ENCODE results near the gene CTIF.

The CTIF gene

DNA sequence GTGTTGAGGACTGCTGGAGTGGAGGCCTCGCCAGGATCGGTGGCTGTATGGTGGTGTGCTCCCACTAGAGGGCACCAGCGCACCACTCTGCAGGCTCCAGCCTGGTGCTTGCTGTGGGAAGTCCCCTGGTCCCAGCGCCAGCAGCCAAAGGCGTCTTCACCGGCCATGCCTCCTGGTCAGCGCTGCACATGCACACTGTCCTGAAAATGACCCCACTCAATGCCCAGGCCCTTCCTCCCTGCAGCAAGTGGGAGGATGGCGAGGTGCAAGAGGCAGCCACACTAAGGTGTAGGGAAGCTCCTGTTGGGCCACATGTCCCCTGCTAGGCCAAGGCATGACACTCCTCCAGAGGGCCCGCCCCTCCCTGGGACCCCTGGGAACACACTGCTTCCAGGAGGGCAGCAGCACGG is 136.5 kb downstream of the CTIF start:
- in situ Hi-C loops (cut with HindIII; ENCODE audit: low sequenced_read_pairs) = loop anchor here (25.0 kb wide), 3 partner anchors 362 to 762 kb away; no protein-coding TSS in a partner anchor

DNA sequence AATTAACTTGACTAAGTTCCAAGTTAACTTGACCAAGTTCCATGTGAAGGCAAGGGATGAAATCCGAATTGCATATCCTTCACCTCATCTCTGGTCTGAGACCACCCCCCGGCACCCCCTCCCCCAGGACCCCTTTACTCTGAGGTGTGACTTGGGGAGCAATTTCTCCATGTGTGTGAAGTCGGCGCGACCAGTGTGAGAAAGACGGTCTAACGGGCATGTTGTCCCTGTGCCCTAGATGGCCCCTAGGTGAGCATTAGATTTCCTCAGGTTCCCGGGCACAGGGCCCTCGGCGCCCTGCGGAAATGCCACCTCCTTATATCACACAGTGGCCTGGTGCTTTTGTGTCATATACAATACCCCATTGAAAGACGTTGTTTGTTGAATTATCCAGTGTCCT is 137.1 kb downstream of the CTIF start:
- in situ Hi-C loops (cut with HindIII; ENCODE audit: low sequenced_read_pairs) = loop anchor here (25.0 kb wide), 3 partner anchors 361 to 761 kb away; no protein-coding TSS in a partner anchor

DNA sequence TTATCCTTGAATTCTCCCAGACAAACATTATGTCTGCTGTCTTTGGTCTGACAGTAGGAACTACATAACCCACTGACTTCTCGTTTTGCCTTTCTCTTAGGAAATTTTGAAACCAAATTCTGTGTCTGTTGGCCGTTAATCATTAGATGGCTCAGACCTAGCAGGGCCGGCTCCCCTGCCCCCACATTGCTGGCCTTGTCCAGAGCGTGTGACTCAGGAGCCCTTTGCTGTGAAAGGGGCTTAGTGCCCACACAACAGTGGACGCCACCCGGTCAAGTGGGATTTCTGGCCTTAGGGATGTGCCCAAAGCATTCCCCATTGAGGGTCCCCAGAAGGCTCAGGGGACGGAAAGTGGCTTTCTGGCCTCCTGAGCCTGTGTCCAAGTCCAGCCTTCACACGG is 137.5 kb downstream of the CTIF start:
- in situ Hi-C loops (cut with HindIII; ENCODE audit: low sequenced_read_pairs) = loop anchor here (25.0 kb wide), 3 partner anchors 361 to 761 kb away; no protein-coding TSS in a partner anchor

DNA sequence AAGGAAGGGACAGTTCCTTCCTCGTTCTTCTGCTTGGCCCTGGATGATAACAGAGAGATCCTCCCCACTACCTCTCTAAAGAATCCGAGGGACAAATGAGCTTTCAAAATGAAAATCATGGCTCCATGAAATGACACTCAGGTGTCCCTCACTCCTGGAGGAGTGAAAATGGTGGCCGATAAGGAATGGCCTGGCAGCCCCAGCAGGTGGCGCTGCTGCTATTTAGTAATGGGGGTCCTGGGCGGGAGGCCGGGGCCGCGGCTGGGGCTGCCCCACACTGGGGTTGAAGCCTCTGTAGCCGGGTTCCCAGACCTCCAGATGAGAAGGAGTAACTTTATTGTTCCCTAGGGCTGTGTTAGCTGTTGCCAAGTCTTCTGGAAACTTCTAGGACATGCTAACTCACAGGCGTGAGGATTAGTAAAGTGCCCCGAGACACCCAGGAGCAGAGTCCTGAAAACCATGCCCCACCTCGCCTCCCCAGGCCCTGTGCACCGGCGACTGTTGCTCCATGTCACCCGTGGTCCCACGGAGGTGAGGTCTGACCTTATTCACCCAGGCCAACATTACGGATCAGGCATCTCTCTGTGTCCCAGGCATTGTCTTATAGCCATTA is 138.0 kb downstream of the CTIF start:
- in situ Hi-C loops (cut with HindIII; ENCODE audit: low sequenced_read_pairs) = loop anchor here (25.0 kb wide), 3 partner anchors 360 to 760 kb away; no protein-coding TSS in a partner anchor

DNA sequence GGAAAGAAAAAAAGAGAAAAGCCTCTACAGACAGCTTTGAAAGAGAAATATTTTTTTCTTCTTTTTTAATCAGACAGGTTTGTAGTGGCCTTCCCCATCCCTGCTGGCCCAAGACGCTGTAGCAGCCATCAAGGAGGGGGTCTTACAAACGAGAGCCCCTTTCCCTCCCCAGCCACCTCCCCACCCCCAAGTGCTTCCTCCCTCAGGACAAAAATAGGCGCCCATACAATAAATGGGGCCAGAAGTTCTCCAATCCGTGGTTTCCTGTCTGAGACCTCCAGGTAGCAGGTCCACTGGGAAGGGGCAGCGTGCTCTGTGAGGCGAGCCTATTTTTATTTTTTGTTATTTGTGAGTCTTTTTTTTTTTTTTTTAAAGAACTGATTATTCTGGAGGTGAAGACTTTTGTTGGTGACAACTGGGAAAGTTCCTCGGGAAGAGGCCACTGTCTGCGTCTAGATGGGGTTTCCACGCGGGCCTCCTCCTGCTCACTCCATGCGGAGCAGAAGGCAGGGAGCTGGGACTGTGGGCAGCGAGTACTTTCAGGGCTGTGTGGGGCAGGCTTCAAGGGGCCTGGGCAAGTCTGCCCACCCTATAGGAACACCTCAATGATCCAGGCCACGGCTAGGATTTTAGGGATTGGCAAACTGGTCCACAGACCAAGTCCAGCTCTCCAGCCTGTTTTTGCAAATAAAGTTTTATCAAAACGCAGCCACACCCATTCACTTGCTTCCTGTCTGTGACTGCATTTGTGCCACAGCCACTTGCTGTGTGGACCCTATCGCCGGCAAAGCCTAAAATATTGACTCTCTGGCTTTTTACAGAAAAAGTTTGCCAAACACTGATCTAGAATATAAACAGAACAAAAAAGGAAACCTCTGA is 139.6 kb downstream of the CTIF start:
- in situ Hi-C loops (cut with HindIII; ENCODE audit: low sequenced_read_pairs) = loop anchor here (25.0 kb wide), 3 partner anchors 359 to 759 kb away; no protein-coding TSS in a partner anchor

DNA sequence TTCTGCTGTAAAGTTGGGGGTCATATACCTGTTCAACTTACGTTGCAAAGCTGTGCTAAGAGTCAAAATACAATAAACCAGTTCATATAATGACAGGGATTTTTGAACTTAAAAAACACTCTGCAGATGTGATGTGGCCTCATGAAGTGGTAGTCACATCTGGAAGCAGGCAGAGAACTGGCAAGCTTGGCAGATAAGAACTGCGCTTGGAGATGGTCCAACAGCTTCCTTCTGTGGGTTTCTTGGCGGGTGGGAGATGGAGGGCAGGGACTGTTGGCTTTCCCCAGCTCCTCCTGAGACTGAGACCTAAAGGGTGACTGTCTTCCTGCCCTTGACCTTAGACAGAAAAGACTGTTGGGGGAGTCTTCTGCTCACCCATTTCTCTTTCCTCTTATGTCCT is 140.4 kb downstream of the CTIF start:
- in situ Hi-C loops (cut with HindIII; ENCODE audit: low sequenced_read_pairs) = loop anchor here (25.0 kb wide), 3 partner anchors 358 to 758 kb away; no protein-coding TSS in a partner anchor

DNA sequence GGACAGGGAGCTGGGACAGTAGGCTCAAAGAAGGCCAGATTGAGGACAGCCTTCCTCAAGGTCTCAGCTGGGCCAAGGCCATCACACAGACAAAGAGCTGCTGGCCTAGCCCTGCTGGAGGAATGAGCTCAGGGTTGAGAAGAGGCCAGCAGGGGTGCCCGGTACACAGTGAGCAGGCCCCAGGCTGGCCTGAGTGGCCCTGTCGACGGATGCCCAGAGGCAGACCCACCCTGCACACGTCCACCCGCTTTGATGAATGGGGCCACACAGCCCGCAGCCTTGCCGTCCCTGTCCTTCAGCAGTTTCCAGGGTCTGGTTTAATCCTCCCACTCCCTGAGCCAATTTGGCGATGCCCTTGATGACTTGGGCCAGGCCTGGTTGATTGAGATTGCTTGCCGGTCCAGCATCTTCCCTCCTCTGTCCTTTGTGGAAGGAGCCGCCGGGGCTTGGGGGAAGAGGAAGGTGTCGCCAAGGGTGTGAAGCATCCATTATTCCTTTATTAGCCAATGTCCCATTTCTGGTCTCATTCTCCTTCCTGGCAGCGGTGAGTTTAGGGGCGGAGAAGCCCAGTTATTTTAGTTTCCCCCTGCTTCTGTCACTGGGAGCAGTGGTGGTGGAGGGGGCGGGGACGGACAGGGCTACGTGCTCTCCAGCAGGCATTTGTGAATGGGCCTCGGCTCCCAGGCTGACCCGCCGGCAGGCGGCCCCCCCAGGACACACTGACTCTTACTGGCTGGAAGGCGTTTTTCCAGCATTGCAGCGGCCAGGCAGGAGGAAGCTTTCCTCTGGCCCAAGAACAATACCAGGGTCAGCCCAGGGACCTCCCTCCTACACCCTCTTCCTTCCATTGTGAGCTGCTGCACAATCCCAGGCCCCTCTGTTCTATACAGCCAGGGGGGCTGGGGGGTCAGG is 141.8 kb downstream of the CTIF start:
- in situ Hi-C loops (cut with HindIII; ENCODE audit: low sequenced_read_pairs) = loop anchor here (25.0 kb wide), 3 partner anchors 357 to 757 kb away; no protein-coding TSS in a partner anchor

DNA sequence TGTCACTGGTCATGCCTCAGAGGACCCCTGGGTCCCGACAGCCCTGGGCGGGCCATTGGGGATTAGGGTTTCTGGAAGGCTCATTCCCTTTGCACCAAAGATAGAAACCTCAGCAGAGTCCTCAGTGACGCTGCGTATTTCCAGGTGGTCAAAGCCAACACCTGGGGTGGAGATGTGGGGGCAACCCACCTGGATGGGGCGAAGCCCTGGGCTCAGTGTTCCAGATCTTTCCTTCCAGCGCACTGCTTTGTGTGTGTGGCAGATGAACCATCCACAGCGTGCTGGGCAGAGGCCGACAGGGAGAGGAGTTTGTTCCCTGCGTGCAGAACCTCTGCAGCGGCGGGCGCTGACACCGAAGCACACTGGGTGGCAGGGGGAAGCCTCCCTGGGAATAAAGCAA is 143.9 kb downstream of the CTIF start:
- in situ Hi-C loops (cut with HindIII; ENCODE audit: low sequenced_read_pairs) = loop anchor here (25.0 kb wide), 3 partner anchors 355 to 755 kb away; no protein-coding TSS in a partner anchor

DNA sequence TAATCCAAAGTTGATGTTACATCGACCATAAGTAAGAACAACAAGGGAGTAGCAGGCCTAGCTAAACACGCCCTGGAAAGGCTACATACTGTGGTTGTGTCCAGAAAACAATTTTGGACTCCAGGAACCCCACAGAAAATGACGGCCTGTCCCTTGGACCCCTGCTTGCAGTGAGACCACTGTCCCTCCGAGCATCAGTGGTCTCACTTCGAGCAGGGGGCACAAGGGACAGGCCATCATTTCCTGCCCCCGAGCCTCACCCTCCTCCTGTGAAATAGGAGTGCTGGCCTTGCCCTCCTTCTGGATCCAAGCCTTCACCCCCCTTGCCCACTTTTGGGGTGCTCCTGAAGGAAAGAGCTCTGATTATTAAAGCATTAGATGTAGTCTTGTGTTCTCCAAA is 144.4 kb downstream of the CTIF start:
- in situ Hi-C loops (cut with HindIII; ENCODE audit: low sequenced_read_pairs) = loop anchor here (25.0 kb wide), 3 partner anchors 354 to 754 kb away; no protein-coding TSS in a partner anchor

DNA sequence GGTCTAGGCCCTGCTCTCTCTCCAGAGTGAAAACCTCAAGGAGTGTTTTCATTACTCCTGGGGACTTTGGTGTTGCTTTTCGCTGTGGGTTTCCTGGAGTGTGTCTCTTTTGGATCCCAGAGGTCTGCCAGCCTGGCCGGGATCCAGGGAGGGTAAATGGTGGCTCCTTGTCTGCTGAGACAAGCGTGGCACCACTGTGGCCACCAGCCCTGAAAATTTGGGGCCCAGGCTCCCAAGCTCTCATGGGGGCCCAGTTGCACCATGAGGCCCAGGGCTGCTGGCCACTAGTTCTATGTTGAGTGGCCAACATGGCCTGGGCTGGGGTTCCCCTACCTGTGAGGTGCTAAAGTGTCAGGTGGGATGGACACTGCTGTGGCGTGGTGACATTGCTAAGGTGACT is 144.8 kb downstream of the CTIF start:
- in situ Hi-C loops (cut with HindIII; ENCODE audit: low sequenced_read_pairs) = loop anchor here (25.0 kb wide), 3 partner anchors 354 to 754 kb away; no protein-coding TSS in a partner anchor

DNA sequence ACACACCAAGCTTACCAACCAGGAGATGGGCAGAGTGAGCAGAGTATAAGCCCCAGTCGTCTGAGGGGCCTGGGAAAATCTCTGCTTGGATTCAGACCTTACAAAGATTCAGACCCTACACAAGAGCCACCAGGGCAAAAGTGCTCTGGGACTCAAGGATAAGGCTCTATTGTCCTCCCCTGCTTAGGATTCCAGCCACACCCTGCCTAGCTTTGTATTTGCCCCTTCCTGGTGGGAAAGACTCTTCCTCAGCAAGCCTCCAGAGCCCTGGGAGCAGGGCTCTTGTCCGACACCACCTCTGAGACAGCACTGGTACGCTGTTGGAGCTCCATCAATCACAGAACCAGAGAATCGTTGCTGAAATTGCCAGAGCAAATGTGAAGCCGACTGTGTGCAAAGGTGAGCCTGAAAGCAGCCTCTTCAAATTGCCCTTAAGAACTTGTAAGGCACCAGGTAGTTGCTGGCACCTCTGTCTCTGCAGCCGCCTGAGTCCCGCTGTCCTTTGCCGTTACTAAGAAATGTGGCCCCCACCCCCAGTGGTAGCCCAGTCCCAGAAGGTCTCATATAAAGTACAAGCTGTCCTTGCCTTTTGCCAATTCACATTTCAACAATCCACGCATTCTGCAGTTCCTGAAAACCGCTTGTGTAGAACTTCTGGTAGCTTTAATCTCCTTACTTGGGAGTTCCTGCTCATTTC is 148.7 kb downstream of the CTIF start:
- in situ Hi-C loops (cut with HindIII; ENCODE audit: low sequenced_read_pairs) = loop anchor here (25.0 kb wide), 3 partner anchors 350 to 750 kb away; no protein-coding TSS in a partner anchor

DNA sequence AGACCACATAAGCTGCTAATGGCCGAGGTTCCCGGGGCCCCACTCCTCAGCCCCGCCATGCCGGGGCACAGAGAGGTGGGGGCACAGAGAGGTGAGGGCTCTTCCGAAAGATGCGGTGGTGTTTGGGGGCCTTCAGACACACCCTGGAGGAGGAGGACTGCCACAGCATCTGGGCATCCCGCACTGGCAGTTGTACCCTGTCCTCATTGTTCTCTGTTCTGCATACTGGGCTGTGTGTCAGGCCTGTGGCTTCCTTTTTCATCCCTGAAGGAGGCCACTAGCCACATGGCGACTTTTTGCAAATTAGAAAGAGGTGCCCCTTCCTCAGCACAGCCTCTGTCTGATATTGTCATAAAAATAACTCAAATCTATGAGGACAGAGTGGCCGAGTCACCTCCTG is 150.1 kb downstream of the CTIF start:
- in situ Hi-C loops (cut with HindIII; ENCODE audit: low sequenced_read_pairs) = loop anchor here (25.0 kb wide), 3 partner anchors 348 to 748 kb away; no protein-coding TSS in a partner anchor

DNA sequence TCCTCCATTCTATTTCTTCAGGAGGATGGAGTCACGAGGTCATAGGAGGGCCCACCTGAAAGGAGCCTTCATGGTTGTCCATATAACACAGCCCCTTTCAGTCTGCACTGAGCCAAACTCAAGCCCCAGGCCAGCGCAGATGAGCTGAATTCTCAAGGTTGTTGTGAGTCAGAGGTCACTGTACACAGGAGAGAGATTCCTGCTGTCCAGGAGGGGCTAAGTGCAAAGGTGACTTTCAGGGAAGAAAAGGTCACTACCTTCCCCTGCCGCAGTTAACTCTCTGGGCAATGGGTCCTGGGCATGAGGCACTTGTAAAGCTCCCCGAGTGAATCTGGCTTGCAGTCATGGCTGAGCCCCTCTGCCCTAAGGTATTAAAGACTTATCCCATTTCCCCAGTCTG is 150.7 kb downstream of the CTIF start:
- in situ Hi-C loops (cut with HindIII; ENCODE audit: low sequenced_read_pairs) = loop anchor here (25.0 kb wide), 3 partner anchors 348 to 748 kb away; no protein-coding TSS in a partner anchor

DNA sequence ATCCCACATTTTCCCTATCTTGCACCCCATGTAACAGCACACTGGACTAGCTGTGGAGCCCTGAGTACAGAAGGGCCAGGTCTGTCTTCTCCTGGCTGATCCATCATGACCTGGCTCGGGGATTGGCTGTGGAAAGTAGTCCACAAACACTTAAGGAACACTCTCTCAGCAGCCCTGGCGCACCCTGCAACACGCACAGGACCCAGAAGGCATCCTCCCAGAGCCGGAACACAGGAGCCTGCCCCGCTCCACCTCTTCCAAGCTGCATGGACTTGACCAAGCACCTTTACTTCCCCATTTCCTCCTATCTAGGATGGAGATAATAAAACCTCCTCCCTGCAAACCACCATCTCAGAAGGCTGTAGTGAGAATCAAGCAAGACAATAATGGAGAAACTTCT is 151.7 kb downstream of the CTIF start:
- in situ Hi-C loops (cut with HindIII; ENCODE audit: low sequenced_read_pairs) = loop anchor here (25.0 kb wide), 3 partner anchors 347 to 747 kb away; no protein-coding TSS in a partner anchor

DNA sequence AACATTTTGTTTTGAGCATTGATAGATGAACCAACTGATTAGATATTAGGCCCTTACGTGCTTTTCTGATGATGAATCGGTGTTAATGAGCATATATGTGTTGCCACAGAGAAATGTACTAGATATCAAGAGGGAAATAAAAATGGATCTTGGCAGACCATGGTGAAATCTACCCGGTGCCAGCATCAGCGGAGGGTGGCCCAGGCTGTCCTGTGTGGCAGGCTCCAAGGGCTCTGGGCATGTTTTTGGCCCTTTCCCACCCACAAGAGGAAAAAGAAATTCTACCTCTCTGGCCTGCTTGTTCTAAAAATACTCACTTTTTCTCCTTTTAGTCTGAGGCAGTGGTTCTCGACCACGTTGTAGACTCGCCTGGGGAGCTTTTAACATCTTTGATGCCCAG is 154.2 kb downstream of the CTIF start:
- in situ Hi-C loops (cut with HindIII; ENCODE audit: low sequenced_read_pairs) = loop anchor here (25.0 kb wide), 3 partner anchors 344 to 744 kb away; no protein-coding TSS in a partner anchor

DNA sequence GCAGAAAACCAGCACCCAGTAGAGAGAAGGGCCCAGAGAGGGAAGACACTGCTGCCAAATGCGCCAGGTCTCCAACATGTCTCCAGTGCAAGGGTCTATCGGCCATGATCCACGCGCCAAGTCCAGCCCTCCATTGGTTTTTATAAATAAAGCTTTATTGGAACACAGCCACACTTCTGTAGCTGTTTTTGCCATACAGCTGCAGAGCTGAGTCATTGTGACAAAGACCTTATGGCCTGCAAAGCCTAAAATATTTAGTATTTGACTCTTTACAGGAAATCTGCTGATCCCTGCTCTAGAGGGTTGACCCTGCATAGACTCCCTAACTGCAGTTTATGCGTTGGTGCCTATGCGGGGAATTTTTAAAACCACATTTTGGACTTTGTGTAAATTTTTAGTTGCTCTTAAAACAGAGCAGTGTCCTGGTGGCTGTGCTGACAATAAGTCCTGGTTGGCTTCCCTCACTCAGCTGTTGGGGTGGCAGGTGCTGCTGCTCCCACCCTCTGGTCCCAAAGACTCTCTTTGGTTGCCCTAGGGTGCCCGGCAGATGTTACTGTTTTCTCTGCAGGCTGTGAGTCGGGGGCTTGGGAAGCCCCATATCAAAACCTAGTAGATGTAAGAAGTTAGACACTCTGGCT is 154.9 kb downstream of the CTIF start:
- in situ Hi-C loops (cut with HindIII; ENCODE audit: low sequenced_read_pairs) = loop anchor here (25.0 kb wide), 3 partner anchors 344 to 744 kb away; no protein-coding TSS in a partner anchor

DNA sequence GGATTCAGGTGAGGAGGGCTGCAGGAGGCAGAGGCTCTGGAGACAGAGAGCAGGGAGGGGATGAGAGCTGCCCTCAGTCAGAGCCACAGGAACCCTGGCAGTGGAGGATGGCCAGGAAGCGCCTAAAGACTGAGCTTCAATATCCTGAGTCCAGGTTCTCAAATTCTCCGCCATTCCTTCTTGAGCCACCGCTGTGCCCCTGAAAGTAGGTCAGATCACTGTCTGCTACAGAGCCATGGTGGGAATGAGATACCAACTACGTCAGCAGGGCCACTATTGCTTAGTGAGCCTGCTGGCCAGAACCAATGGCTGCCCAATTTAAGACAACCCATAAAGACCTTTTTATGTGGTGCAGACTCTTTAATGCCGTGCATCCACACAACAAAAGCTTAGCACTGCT is 155.5 kb downstream of the CTIF start:
- in situ Hi-C loops (cut with HindIII; ENCODE audit: low sequenced_read_pairs) = loop anchor here (25.0 kb wide), 3 partner anchors 343 to 743 kb away; no protein-coding TSS in a partner anchor

DNA sequence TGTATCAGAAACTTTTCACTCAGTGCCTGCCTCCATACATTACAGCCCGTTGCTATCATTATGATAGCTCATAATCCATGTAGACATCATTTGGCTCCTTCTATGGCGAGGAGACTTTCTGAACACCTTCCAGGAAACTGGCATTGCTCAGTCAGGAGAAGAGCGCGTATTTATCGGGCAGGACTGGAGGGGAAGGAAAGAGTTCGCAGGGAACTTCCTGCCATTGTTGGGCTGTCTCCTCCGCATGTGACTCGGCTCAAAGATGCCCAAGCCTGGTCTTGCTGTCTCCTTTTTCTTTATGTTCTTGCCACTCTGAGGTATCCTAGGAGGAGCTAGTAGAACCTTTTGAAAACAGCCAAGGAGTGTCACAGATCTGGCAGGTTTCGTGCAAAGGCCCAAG is 156.8 kb downstream of the CTIF start:
- in situ Hi-C loops (cut with HindIII; ENCODE audit: low sequenced_read_pairs) = loop anchor here (5.0 to 25.0 kb wide), 5 partner anchors 87 to 742 kb away; no protein-coding TSS in a partner anchor

DNA sequence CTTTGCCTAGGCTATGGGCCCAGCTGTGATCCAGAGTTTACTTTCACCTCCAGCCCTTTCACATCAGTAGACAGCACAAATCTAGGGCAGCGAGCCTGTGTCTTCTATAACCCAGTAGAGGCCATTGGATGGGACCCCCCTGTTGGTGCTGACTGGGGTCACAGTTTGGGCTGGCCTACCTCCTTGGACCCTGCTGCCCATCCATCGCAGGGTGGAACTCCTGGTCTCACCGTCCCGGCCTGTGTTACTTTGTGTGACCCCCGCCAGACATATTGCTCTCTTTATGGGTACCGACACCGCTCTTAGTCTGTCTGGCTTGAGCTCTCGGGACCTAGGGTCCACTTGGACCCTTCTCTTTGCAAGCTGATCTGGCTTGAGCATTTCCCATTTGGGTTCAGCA is 157.4 kb downstream of the CTIF start:
- in situ Hi-C loops (cut with HindIII; ENCODE audit: low sequenced_read_pairs) = loop anchor here (5.0 to 25.0 kb wide), 5 partner anchors 86 to 741 kb away; no protein-coding TSS in a partner anchor

Data from endothelial cell of hepatic sinusoid (primary cell).